Skeletal muscle satellite cell (primary cell): ENCODE data around the gene PPP1R14C.
"Not testable (repeated sequence)": the region's sequence is repeated elsewhere in the genome, so short reads cannot be mapped to it uniquely, and the experiment has no call there.

ENCODE experiments used
- H3K27me3 ChIP-seq: 2 replicates; pipeline ENCODE4 v1.7.0; 2013; ENCODE audit warnings: low read length; ENCODE audit not compliant: control insufficient read depth, insufficient read depth
- H3K36me3 ChIP-seq: 2 replicates; pipeline ENCODE4 v1.7.0; 2013; ENCODE audit warnings: mild to moderate bottlenecking, control low read depth, low read length; ENCODE audit not compliant: insufficient read depth
- H3K4me1 ChIP-seq: 2 replicates; pipeline ENCODE4 v1.7.0; 2013; ENCODE audit warnings: low read length; ENCODE audit not compliant: control insufficient read depth, insufficient read depth
- H3K4me2 ChIP-seq: 2 replicates; pipeline ENCODE4 v1.7.0; 2013; ENCODE audit warnings: mild to moderate bottlenecking, low read length
- H3K4me3 ChIP-seq: 2 replicates; pipeline ENCODE4 v1.7.0; 2013; ENCODE audit warnings: low read length
- H3K9ac ChIP-seq: 2 replicates; pipeline ENCODE4 v1.7.0; 2013; ENCODE audit warnings: mild to moderate bottlenecking, low read depth, low read length, moderate library complexity
- H3K9me3 ChIP-seq: replicated peaks from 2 replicates; pipeline ENCODE4 v1.7.0; 2013; ENCODE audit warnings: mild to moderate bottlenecking, control low read depth, low read length

The PPP1R14C gene

DNA sequence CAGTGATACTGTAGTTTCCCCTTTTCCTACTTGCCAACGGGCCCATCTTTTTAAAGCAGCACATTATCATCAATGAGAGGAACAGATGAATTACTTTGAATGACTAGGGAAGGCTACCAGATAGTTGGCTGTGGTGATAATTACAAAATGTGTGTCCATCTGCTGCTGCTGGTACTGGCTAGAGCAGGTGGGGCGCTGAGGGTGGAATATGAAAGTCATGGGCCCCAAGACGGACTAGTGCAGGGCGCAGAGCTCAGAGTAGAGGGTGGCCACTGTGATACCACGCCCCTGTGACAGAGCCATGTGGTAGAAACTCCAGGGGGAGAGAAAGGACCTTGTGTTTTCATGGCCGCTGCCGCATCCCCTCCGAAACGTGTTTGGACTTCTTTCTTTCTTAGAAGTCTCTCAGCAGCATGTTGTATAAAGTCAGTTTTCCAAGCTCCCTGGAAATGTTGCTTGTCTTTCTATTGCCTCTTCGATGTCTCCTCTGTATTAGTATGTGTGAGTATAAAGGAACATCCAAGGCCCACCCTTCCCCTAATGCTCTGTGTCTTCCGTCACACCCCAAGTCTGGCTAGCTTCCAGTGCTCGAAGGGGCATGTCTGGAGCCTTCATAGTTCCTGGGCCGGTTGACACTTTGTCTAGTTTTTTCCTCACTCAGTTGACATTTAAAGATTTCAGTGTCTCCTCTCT lies 88.1 kb downstream of the PPP1R14C start:
- Histone ChIP-seq H3K4me2 (peak overlapping the region; percentile 74), H3K4me3 (peak overlapping the region; percentile 49), H3K27me3 (no peaks in the 10 kb centered on the region), H3K4me1 (peaks cover 29% of the 10 kb centered on the region), H3K9me3 (no peaks in the 10 kb centered on the region), H3K9ac (no peak overlapping the region), H3K36me3 (no peaks in the 10 kb centered on the region)

DNA sequence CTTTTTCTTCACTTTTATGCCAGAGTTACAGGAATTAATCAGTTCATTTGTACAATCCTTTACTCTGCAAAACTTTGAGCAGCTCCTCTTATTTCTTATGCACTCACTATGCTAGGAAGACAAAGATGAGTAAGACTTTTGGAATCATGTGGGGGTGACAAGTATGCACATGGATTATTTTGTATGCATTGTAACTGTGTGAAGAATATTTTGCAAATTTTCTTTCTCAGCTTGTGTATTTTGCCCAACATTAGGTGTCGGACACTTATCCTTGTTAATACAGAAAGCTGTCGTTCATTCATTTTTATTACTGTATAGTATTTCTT lies 88.6 kb downstream of the PPP1R14C start:
- peak overlapping the region; percentile 49 for H3K4me3 ChIP-seq
- no peak overlapping the region for H3K9ac ChIP-seq
- no peaks in the 10 kb centered on the region for H3K36me3 ChIP-seq
- peak overlapping the region; percentile 74 for H3K4me2 ChIP-seq
- no peaks in the 10 kb centered on the region for H3K27me3 ChIP-seq
- H3K9me3 ChIP-seq = no peaks in the 10 kb centered on the region
- H3K4me1 ChIP-seq = peaks cover 29% of the 10 kb centered on the region

DNA sequence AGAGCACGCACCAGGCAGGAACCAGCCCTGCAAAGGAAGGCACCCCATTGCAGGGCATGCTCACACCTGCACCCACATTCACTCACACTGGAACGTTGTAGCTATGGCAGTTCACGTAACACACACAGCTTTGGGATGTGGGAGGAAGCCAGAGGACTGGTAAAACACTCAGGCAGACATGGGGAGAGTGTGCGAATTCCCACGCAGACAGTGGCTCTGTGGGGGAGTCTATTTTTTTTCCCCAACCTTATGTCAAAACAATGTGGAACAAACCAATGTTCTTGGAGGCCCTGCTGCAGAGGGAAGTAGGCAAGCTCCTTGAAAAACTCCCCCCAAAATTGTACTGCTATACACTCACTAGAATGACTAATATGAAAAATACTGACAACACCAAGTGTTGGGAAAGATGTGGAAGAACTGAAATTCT lies 91.0 kb downstream of the PPP1R14C start:
- no peak overlapping the region for H3K4me3 ChIP-seq
- H3K9ac ChIP-seq = no peak overlapping the region
- no peak overlapping the region for H3K4me2 ChIP-seq
- H3K27me3 ChIP-seq = no peaks in the 10 kb centered on the region
- peaks cover 40% of the 10 kb centered on the region for H3K4me1 ChIP-seq
- no peaks in the 10 kb centered on the region for H3K36me3 ChIP-seq
- no peaks in the 10 kb centered on the region for H3K9me3 ChIP-seq

GRCh38 chr6:150235218-150235617 lies 92.4 kb downstream of the PPP1R14C start:
- peaks cover 29% of the 10 kb centered on the region for H3K4me1 ChIP-seq
- H3K4me3 ChIP-seq = no peak overlapping the region
- no peak overlapping the region for H3K4me2 ChIP-seq
- H3K27me3 ChIP-seq = no peaks in the 10 kb centered on the region
- H3K9me3 ChIP-seq = no peaks in the 10 kb centered on the region
- no peak overlapping the region for H3K9ac ChIP-seq
- H3K36me3 ChIP-seq = no peaks in the 10 kb centered on the region

DNA sequence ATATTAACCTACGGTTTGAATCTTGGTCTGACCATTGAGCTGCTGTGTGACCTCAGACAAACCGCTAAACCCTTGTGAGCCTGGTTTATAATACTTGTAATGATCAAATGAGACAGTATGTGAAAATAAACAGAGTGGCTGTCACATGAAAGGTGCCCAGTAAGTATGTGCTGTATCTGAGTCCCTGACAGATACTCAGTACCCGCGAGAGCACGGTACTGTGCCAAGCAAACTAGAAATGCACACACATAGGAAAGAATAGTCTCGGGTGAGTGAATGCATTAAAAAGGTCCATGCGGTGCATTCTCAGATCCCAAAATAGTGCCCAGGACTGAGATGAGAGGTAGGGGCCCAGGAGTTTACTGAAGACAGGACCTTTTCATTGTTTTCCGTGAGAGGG lies 93.3 kb downstream of the PPP1R14C start:
- Histone ChIP-seq H3K9ac (no peak overlapping the region), H3K4me2 (no peak overlapping the region), H3K27me3 (no peaks in the 10 kb centered on the region), H3K4me3 (no peak overlapping the region), H3K36me3 (no peaks in the 10 kb centered on the region), H3K4me1 (peaks cover 20% of the 10 kb centered on the region), H3K9me3 (no peaks in the 10 kb centered on the region)

GRCh38 chr6:150236544-150236943 lies 93.7 kb downstream of the PPP1R14C start:
- Histone ChIP-seq H3K4me1 (peaks cover 16% of the 10 kb centered on the region), H3K9me3 (no peaks in the 10 kb centered on the region), H3K4me2 (no peak overlapping the region), H3K4me3 (no peak overlapping the region), H3K27me3 (no peaks in the 10 kb centered on the region), H3K36me3 (no peaks in the 10 kb centered on the region), H3K9ac (no peak overlapping the region)

- H3K27me3 ChIP-seq = no peaks in the 10 kb centered on the region
- H3K36me3 ChIP-seq = no peaks in the 10 kb centered on the region
- H3K9me3 ChIP-seq = no peaks in the 10 kb centered on the region
- H3K9ac ChIP-seq = no peak overlapping the region
- H3K4me3 ChIP-seq = no peak overlapping the region
- H3K4me1 ChIP-seq = peaks cover 11% of the 10 kb centered on the region
- no peak overlapping the region for H3K4me2 ChIP-seq
Observed at GRCh38 chr6:150237626-150238025, 94.8 kb downstream of the PPP1R14C start.

GRCh38 chr6:150238336-150238741 lies 95.5 kb downstream of the PPP1R14C start:
- no peaks in the 10 kb centered on the region for H3K27me3 ChIP-seq
- no peak overlapping the region for H3K9ac ChIP-seq
- peaks cover 11% of the 10 kb centered on the region for H3K4me1 ChIP-seq
- H3K4me3 ChIP-seq = no peak overlapping the region
- H3K4me2 ChIP-seq = no peak overlapping the region
- H3K36me3 ChIP-seq = no peaks in the 10 kb centered on the region
- no peaks in the 10 kb centered on the region for H3K9me3 ChIP-seq

DNA sequence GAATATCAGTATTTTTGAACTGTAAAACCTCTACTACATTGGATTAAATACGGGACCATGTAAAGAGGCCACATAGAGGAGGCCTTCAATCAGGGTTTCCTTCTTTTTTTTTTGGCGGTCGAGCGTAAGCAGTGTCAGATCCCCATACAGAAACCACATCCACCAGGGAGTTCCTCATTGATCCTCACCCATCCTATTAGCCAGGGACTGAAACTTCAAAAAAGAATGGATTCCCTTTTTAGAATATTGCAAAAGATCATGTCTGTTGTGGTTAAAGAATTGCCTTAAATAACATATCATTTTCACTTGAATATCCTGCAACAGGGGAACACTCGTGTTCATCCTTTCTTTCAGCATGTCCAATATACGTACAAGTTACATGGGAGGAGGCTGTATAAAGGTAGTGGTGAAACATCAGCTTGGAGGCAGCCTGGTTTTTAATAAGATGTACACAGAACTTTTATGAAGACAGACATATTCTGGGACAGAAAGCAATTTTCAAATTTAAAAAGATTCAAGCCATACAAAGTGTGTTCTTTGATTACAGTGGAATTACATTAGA lies 96.1 kb downstream of the PPP1R14C start:
- H3K4me1 ChIP-seq = peaks cover 11% of the 10 kb centered on the region
- no peaks in the 10 kb centered on the region for H3K9me3 ChIP-seq
- H3K9ac ChIP-seq = no peak overlapping the region
- no peak overlapping the region for H3K4me2 ChIP-seq
- no peaks in the 10 kb centered on the region for H3K27me3 ChIP-seq
- H3K36me3 ChIP-seq = no peaks in the 10 kb centered on the region
- no peak overlapping the region for H3K4me3 ChIP-seq

DNA sequence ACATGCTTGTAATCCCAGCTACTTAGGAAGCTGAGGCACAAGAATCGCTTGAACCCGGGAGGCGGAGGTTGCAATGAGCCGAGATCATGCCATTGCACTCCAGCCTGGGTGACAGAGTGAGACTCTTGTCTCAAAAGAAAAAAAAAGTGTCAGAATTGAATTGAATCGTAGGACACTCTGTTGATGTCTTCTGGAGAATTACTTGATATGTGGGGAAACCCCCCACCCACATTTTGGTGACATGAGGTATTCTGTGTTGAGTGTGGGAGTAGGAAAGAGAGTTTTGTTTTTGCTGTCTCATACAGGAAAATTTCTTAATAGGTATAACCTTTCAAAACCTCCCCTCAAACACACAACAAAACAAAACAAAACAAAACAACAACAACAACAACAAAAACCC lies 98.9 kb downstream of the PPP1R14C start:
- peaks cover 11% of the 10 kb centered on the region for H3K4me1 ChIP-seq
- H3K4me3 ChIP-seq, H3K27me3 ChIP-seq, H3K9ac ChIP-seq, H3K36me3 ChIP-seq, H3K4me2 ChIP-seq, H3K9me3 ChIP-seq: not testable (repeated sequence)

DNA sequence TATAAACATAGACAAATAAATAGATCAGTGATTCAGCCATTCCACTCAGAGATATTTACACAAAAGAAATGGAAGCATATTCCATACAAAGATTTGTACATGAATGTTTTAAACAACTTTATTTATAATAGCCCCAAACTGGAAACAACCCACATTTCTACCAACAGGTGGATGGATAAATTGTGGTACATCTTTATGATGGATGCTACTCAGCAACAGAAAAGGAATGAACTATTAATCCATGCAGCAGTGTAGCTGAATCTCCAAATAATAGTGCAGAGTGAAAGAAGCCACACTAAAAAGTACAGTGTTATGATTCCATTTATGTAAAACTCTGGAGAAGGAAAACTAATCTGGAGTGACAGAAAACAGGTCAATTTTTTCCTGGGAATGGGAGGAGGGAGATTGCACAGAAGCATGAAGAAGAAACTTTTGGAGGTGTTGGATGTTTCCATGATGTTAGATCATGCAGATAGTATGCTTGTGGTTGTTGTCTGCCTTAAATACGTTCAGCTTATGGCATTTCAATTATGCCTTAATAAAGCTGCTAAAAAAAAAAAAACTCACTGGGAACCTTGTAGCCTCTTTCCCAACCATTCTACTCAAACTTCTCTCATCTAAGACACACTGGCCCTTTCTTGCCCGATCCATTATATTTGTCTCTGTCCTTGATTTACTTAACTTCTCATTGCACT lies 100.9 kb downstream of the PPP1R14C start:
- Histone ChIP-seq H3K9ac (no peak overlapping the region), H3K9me3 (no peaks in the 10 kb centered on the region), H3K4me1 (peaks cover under 1% of the 10 kb centered on the region), H3K27me3 (no peaks in the 10 kb centered on the region), H3K4me2 (no peak overlapping the region), H3K36me3 (no peaks in the 10 kb centered on the region), H3K4me3 (no peak overlapping the region)
